WI38 (cell line): ENCODE measurements around the gene HDAC7.
"Not testable (repeated sequence)": the region's sequence is repeated elsewhere in the genome, so short reads cannot be mapped to it uniquely, and the experiment has no call there.

Experiments
- H3K4me3 ChIP-seq: 2 replicates; pipeline ENCODE4 v1.5.1; 2011; ENCODE audit warnings: low read depth, mild to moderate bottlenecking, control low read depth, low read length
- TF ChIP-seq, protein P1 (sequence below): IDR thresholded peaks from 2 replicates; pipeline ENCODE4 v1.5.1; 2012; ENCODE audit warnings: low read depth, mild to moderate bottlenecking, control low read depth, low read length

HDAC7 gene

DNA sequence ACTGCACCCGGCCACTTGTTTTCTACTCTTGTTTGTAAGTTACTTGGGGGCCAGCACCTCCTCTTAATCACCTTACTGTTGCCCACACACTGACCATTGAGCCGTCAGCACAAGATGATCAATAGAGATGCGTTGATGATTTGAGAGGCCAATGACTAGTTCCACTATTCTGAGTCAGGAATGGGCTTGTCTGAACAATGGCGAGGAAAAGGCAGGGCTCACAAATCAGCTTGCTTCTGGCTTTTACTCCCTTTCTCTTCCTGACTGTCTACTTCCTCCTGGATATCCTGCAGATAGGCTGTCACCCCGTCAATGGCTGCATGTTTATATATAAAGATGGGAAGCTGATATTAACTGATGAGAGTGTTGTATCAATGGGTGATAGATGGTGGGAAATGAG lies 29.1 kb upstream of the HDAC7 start:
- no peak overlapping the region for H3K4me3 ChIP-seq
- TF ChIP-seq, protein P1, sequence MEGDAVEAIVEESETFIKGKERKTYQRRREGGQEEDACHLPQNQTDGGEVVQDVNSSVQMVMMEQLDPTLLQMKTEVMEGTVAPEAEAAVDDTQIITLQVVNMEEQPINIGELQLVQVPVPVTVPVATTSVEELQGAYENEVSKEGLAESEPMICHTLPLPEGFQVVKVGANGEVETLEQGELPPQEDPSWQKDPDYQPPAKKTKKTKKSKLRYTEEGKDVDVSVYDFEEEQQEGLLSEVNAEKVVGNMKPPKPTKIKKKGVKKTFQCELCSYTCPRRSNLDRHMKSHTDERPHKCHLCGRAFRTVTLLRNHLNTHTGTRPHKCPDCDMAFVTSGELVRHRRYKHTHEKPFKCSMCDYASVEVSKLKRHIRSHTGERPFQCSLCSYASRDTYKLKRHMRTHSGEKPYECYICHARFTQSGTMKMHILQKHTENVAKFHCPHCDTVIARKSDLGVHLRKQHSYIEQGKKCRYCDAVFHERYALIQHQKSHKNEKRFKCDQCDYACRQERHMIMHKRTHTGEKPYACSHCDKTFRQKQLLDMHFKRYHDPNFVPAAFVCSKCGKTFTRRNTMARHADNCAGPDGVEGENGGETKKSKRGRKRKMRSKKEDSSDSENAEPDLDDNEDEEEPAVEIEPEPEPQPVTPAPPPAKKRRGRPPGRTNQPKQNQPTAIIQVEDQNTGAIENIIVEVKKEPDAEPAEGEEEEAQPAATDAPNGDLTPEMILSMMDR, result no peak

DNA sequence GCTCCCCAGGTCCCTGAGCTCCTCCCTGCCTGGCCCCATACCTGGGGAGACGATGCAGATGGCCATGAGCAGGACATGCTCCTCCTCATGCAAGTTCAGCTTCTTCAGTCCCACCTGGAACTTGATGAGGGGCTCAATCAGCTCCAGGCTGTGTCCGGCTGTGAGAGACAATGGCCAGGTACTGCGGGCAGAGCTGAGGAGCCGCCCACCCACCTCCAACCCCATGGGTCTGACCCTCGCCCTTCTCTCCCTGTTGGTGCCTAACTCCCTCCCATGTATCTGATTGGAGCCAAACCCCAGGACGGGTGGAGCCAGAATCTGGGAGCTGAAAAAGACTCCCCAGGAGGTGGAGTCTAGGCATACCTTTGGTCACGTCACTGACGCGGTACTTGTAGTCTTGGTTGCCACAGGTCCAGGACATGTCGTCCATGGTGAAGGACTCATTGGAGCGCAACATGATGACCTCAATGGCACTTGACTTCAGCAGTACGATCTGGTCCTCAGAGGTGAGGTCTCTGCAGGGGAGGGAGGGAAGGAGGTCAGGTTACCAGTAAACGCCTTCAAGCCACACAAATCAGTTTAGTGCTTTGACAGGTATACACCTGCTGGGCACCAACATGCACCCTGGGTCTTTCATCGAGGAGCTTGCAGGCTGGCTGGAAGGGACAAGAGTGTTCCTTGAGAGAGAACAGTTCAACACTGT lies 26.7 kb upstream of the HDAC7 start:
- TF ChIP-seq, protein P1, result no peak
- H3K4me3 ChIP-seq, result no peak overlapping the region

DNA sequence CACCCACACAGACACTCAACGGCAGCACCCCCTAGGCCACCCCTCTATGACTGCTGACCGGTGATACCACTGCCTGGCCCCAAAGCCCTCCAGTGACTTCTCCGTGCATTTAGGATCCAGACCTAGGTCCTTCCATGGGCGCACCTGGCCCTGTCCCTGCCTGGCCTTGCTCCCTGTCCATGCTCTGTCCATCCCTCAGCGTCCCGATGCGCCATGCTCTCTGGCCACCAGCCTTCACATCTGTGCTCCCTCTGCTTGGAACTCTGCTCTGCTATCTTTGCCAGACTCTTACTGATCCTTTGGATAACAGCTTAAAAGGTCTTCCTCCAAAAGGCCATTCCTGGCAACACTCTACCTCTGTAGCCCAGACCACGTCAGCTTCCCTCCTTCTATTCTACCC lies 25.4 kb upstream of the HDAC7 start:
- no peak overlapping the region for H3K4me3 ChIP-seq
- TF ChIP-seq, protein P1, result no peak

DNA sequence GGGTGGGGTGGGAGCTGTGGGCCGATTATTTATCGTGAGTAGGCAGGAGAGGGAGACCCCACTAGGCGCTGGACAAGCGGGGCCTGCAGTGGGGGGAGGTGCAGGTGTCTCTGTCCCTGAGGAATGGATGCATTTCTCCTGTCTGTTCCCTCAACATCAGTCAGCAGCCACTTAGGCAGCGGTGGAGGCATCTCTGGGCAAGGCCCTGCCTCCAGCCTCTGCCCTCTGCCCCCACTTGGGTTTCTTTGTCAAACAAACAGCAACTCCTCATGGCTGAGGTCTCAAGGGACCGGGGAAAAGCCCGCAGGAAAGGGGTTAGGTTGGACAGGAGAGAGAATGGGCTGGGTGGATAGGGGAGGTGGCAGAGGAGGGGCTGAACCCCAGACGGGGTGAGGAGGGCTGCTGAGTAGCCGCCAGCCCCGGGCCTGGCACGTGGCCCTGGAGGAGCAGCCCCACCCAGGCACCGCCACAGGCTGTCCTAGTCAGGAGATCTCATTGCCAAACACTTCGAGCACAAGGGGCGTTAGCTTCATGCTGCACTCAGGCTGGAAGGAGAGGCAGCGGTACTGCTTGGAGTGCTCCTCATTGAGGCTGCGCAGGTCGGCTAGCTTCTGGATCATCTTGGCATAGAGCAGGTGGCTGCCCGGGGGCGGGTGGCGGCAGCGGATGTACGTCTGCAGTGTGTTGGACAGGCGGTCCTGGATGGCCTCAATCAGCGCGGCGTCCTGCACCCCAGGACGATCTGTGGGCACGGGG lies 24.7 kb upstream of the HDAC7 start:
- H3K4me3 ChIP-seq, result no peak overlapping the region
- TF ChIP-seq, protein P1, result no peak

DNA sequence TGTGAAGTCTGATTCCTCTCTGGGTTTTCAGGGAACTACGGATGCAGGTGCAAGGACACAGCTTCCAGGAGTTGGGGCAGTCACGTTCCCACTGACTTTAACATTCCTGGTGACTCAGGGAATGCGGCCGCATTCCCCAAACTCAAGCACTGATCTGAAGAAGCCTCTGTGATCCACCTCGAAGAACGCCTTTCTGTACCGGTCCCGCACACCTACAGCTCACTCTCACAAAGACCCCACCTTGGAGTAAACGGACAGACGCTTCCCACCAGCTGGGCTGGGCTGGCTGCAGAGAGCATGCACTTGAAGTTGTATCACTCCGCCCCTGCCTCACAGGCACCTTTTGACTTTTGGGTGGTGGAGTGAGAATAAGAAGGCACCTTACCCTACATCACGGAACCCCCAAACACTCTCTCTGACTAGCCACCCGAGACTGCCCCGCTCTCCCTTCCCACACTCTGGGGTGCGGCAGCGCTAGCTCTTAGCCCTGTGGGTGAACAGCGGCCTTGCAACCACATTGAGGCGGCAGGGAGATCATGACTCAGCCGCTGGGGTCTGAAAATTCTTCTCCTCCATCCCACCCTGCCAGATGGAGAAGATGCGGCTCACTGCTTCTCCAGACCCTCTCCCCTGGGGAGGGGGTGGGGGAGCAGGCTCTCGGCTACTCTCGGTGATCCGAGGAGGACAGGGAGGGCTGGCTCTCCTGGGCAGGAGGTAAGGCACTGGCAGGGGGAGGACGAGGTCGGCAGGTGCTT lies 23.7 kb upstream of the HDAC7 start:
- TF ChIP-seq, protein P1, result no peak

DNA sequence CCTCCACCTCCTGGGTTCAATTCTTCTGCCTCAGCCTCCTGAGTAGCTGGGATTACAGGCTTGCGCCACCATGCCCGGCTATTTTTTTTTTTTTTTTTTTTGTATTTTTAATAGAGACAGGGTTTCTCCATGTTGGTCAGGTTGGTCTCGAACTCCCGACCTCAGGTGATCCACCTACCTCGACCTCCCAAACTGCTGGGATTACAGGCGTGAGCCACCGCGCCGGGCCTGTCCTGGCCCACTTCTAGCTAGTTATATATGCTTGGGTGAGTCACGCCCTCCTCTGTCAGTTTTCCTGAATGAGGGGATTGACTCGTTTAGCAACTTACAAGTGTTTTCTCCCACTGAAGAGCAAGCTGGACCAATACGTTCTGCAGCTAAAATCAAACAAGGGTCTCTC lies 22.8 kb upstream of the HDAC7 start:
- H3K4me3 ChIP-seq, result not testable (repeated sequence)

More for the DNA sequence above, 23.7 kb upstream of the HDAC7 start:
- no peak overlapping the region for H3K4me3 ChIP-seq

DNA sequence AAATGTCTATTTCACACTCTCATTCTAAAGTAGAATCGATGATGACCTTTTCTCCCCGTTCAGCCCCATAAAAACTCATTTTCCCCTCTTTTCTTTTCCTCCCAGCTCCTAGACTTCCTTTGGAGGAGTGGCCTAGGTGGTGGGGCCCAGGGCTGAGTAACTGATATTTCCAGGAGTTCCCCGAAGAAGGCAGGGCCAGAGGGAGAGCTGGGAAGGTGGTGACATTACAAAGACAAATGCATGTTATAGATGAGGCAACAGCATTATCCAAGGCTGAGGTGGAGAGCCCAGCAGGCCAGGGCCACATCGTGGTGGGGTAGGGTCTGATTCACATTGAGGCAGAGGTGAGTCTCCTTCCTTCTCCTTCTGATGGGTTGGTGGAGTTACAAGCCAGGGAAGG lies 22.2 kb upstream of the HDAC7 start:
- no peak overlapping the region for H3K4me3 ChIP-seq
- TF ChIP-seq, protein P1, result no peak
